Prostate gland (tissue), 2 donors: ENCODE measurements around the gene MTARC2. TPM values are rescaled to one million over a fixed set of nuclear protein-coding genes. Genes with fewer than 3 reads are reported as not detected.

ENCODE experiments used
- DNase-seq: peaks from one replicate; pipeline ENCODE4 v3.0.0-alpha.2; 2019; ENCODE audit warnings: low spot score
- H3K27ac ChIP-seq, 2 donors: fragments of 200-600 bp; sonication (generic); 2 replicates each; pipeline ENCODE4 v1.5.1; 2017 to 2019
- H3K27me3 ChIP-seq: fragments of 200-600 bp; sonication (generic); replicated peaks from 2 replicates; pipeline ENCODE4 v1.5.1; 2019; ENCODE audit not compliant: insufficient read depth
- H3K36me3 ChIP-seq, 2 donors: fragments of 200-600 bp; sonication (generic); 1 replicate in 1 of 2; 2 replicates in 1 of 2; pipeline versions ENCODE4 v1.5.1 to v1.8.1; 2017 to 2019
- H3K4me1 ChIP-seq: fragments of 200-600 bp; sonication (generic); replicated peaks from 2 replicates; pipeline ENCODE4 v1.5.1; 2019
- H3K4me3 ChIP-seq, 2 donors: fragments of 200-600 bp; sonication (generic); 2 replicates each; pipeline ENCODE4 v1.5.1; 2017 to 2019
- H3K9me3 ChIP-seq: fragments of 200-600 bp; sonication (generic); 2 replicates; pipeline ENCODE4 v1.5.1; 2017
- POLR2A ChIP-seq: fragments of 450-650 bp; IDR thresholded peaks from one replicate; pipeline ENCODE4 v1.6.1; 2016; ENCODE audit warnings: antibody characterized with exemption, mild to moderate bottlenecking
- POLR2AphosphoS5 ChIP-seq: sonication (generic); formaldehyde crosslinking; IDR thresholded peaks from one replicate; pipeline ENCODE4 v1.6.1; 2017; ENCODE audit warnings: antibody characterized with exemption
- WGBS: methylation state at CpG from one replicate; pipeline ENCODE4 v1.1.5; 2018; 5-methylcytosine and 5-hydroxymethylcytosine counted together
- intact Hi-C: fragments of 100-400 bp; cut with DNase I; formaldehyde crosslinking; loops from one replicate; pipeline ENCODE4 v1.14.2; 2022
- total RNA-seq, 2 donors: library from RNA; depleted of rRNA; stranded (reverse); fragments of >200 nt; gene quantifications; one replicate each; pipeline ENCODE4 v1.1.0, GENCODE V29; 2016
- TF ChIP-seq, protein P1 (sequence below), 4 experiments: fragments of 200-600 bp in 2 of 4; fragments of 450-650 bp in 2 of 4; sonication (generic) in 2 of 4; IDR thresholded peaks; 1 replicate in 3 of 4; 2 replicates in 1 of 4; pipeline ENCODE4 v1.5.1; 2016 to 2019; ENCODE audit warnings: antibody characterized with exemption in 4 of 4, mild to moderate bottlenecking in 2 of 4, moderate library complexity in 2 of 4

The MTARC2 gene
- total RNA-seq, result 10 to 100 TPM; 22.2 to 44.4 TPM

DNA sequence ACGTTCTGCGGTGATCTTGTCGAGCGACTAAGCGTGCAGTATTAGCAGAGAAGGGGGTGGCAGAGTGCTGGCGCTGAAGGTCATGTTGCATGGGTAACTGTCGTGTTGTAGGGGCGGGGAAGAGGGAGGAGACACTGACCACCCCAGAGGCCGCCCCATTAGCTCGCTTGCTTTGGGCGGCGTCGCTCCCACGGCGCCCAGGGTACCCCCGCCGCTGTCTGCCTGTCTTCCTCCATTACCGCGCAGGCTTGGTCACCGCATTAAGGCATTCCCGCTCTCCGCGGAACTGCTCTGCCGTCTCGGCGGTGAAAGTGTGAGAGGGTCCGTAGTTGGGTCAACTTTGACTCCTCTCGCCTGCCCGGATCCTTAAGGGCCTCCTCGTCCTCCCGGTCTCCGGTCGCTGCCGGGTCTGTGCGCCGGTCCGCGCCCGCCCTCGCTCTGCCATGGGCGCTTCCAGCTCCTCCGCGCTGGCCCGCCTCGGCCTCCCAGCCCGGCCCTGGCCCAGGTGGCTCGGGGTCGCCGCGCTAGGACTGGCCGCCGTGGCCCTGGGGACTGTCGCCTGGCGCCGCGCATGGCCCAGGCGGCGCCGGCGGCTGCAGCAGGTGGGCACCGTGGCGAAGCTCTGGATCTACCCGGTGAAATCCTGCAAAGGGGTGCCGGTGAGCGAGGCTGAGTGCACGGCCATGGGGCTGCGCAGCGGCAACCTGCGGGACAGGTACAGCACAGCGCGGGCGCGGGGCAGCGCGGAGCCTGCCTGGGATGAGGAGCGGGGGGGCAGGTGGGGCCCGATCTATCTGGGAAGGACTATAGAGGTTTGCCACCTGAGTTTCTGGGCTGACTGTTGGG is at the start of gene MTARC2:
Gene MTARC2 (plus strand): TSS at position 234 of the 846 bp plus-strand sequence. CDS start 210 bp downstream, at position 444.
- WGBS, result under 1% methylated on average over 53 of the region's 77 CpGs
- no peaks in the 10 kb centered on the region for H3K36me3 ChIP-seq
- intact Hi-C loops, result no loop called here
- DNase-seq, result peak; percentile 90
- no peaks in the 10 kb centered on the region for H3K4me1 ChIP-seq
- no peaks in the 10 kb centered on the region for H3K27me3 ChIP-seq
- TF ChIP-seq POLR2A (peak; percentile 87), POLR2AphosphoS5 (peak; percentile 81)
- TF ChIP-seq, protein P1, sequence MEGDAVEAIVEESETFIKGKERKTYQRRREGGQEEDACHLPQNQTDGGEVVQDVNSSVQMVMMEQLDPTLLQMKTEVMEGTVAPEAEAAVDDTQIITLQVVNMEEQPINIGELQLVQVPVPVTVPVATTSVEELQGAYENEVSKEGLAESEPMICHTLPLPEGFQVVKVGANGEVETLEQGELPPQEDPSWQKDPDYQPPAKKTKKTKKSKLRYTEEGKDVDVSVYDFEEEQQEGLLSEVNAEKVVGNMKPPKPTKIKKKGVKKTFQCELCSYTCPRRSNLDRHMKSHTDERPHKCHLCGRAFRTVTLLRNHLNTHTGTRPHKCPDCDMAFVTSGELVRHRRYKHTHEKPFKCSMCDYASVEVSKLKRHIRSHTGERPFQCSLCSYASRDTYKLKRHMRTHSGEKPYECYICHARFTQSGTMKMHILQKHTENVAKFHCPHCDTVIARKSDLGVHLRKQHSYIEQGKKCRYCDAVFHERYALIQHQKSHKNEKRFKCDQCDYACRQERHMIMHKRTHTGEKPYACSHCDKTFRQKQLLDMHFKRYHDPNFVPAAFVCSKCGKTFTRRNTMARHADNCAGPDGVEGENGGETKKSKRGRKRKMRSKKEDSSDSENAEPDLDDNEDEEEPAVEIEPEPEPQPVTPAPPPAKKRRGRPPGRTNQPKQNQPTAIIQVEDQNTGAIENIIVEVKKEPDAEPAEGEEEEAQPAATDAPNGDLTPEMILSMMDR (IDR thresholded peaks at IDR 0.05), result peak in 1 of 4 experiments; percentile 22
- H3K9me3 ChIP-seq, result no peaks in the 10 kb centered on the region
- peak within 1 kb of the TSS; percentile 58 to 68 for H3K4me3 ChIP-seq
- H3K27ac ChIP-seq, result peak within 1 kb of the TSS; percentile 83 to 87

DNA sequence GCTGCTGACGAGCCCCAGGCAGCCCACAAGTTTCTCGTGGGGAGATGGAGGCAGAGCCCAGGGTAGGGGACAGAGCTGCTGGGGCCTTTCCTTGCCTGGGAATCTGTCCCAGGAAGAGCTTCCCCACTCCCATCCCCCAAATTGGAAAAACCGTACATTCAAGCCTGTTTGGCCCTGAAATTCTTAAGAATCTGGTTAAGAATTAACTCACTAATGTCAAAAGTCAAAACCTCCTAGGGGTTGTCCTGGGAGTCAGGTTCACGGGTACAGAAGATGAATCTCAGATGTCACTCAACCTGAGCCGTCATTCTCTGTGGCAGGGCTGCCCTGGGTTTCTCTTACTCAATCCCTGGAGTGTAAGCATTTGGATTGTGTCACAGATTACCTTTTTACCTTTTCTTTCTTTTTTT is 49.5 kb upstream of the MTARC2 start:
- no peak for DNase-seq
- H3K4me1 ChIP-seq, result no peaks in the 10 kb centered on the region
- 85% methylated on average over 5 of the region's 5 CpGs for WGBS
- no peaks in the 10 kb centered on the region for H3K27me3 ChIP-seq
- no peak overlapping the region for H3K4me3 ChIP-seq
- H3K27ac ChIP-seq, result no peak overlapping the region
- TF ChIP-seq POLR2A (no peak), POLR2AphosphoS5 (no peak)
- TF ChIP-seq, protein P1 (IDR thresholded peaks at IDR 0.05), result no peak
- intact Hi-C loops, result no loop called here
- no peaks in the 10 kb centered on the region for H3K36me3 ChIP-seq
- H3K9me3 ChIP-seq, result no peaks in the 10 kb centered on the region

DNA sequence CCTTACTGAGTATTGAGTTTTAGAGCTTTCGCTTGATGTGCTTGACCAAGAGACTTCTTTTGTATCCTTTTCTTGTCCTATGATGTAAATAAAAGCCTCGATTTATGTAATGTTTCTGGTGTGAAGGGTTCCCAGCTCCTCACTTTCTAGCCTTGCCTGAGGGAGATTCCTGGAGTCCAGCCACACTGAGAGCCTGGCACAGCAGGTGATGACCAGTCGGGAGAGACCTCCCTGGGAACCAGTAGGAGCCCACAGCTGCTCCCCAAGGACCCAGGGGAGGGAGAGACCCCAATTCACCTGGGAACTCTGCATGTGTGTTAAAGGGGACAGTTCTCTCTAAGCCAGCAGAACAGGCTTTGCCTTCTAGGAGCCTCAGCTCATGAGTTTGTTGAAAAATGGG is 49.1 kb upstream of the MTARC2 start:
- Histone ChIP-seq H3K4me1 (no peaks in the 10 kb centered on the region), H3K9me3 (no peaks in the 10 kb centered on the region), H3K36me3 (no peaks in the 10 kb centered on the region), H3K27ac (no peak overlapping the region), H3K4me3 (no peak overlapping the region), H3K27me3 (no peaks in the 10 kb centered on the region)
- 93% methylated on average over 3 of the region's 3 CpGs for WGBS
- no peak for DNase-seq
- TF ChIP-seq POLR2A (no peak), POLR2AphosphoS5 (no peak)
- TF ChIP-seq, protein P1 (IDR thresholded peaks at IDR 0.05), result no peak
- intact Hi-C loops, result no loop called here

DNA sequence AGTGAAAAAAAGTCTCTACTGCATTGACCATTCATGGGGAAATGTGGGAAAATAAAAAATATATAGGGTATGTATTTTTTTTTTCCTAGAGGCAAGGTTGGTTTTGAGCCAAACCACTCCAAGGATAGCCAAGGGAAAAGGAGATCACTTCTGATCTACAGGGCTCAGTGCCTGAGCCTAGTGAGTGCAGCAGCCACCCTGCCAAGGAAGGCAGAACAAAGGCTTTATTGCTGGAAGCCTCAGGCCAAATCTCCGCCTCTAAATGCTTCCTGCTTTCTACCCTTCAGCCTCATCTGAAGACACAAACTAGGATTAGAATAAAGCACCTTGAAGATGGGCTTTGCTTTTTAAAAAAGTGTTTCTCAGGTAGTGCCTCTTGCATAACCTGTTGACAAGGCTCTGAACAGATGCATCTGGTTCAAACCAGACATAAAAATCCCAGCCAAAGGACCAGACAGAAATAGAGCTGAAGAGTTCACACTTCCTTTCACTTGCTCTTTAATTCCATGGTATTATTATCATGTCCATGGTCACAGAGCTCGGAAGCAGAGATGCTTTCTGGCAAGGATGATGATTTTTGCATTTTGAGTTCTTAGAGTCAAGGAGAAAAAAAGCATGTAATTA is 47.5 kb upstream of the MTARC2 start:
- peak; percentile 59 for TF ChIP-seq POLR2AphosphoS5
- TF ChIP-seq, protein P1 (IDR thresholded peaks at IDR 0.05), result no peak
- H3K27ac ChIP-seq, result no peak overlapping the region
- intact Hi-C loops, result no loop called here
- peak; percentile 61 for DNase-seq
- H3K4me3 ChIP-seq, result no peak overlapping the region
- no peaks in the 10 kb centered on the region for H3K27me3 ChIP-seq
- H3K36me3 ChIP-seq, result no peaks in the 10 kb centered on the region
- 6% methylated on average over 2 of the region's 2 CpGs for WGBS
- no peaks in the 10 kb centered on the region for H3K4me1 ChIP-seq
- no peaks in the 10 kb centered on the region for H3K9me3 ChIP-seq
